Ovary (tissue), 9 donors: Measurements from ENCODE around the gene ASXL2. TPM values are rescaled to one million over a fixed set of nuclear protein-coding genes. Genes with fewer than 3 reads are reported as not detected.

Experiments
- DNase-seq, 5 donors: peaks; one replicate each; pipeline ENCODE4 v3.0.0-alpha.2; 2019 to 2020
- H3K27ac ChIP-seq, 2 donors: fragments of 200-600 bp; one replicate each; pipeline versions ENCODE4 v1.5.1 to v1.8.0; 2019 to 2022
- H3K27me3 ChIP-seq: fragments of 200-600 bp; one replicate; pipeline ENCODE4 v1.8.0; 2022
- H3K36me3 ChIP-seq: fragments of 200-600 bp; sonication (generic); one replicate; pipeline ENCODE4 v1.5.1; 2019
- H3K4me1 ChIP-seq: one replicate; pipeline ENCODE4 v1.8.1; 2013; ENCODE audit warnings: mild to moderate bottlenecking, moderate library complexity; ENCODE audit not compliant: insufficient read depth
- H3K4me3 ChIP-seq: fragments of 200-600 bp; sonication (generic); one replicate; pipeline ENCODE4 v1.5.1; 2017
- H3K9me3 ChIP-seq, 2 donors: fragments of 200-600 bp in 1 of 2; sonication (generic) in 1 of 2; one replicate each; pipeline versions ENCODE4 v1.5.1 to v1.8.1; 2013 to 2019; ENCODE audit warnings: mild to moderate bottlenecking in 1 of 2, moderate library complexity in 1 of 2
- EP300 ChIP-seq: sonication (generic); formaldehyde crosslinking; IDR thresholded peaks from one replicate; pipeline ENCODE4 v1.6.1; 2017; ENCODE audit warnings: antibody characterized with exemption
- POLR2A ChIP-seq: fragments of 450-650 bp; IDR thresholded peaks from one replicate; pipeline ENCODE4 v1.6.1; 2017; ENCODE audit warnings: antibody characterized with exemption, mild to moderate bottlenecking, moderate library complexity
- WGBS, 3 donors: extraction: QIAGEN DNeasy Blood & Tissue Kit in 1 of 3; methylation state at CpG; one replicate each; pipeline versions ENCODE4 v1.1.5 to v1.1.7; 2013 to 2017; 5-methylcytosine and 5-hydroxymethylcytosine counted together
- intact Hi-C, 4 donors: fragments of 100-400 bp; cut with DNase I; formaldehyde crosslinking; loops; one replicate each; pipeline versions ENCODE4 v1.11.0 to v1.15.1; 2022 to 2023
- polyA plus RNA-seq, 2 donors: library from polyadenylated mRNA; stranded (reverse); fragments of 200-250 nt in 1 of 2; fragments of 350-450 nt in 1 of 2; fragmentation: Illumina TruSeq in 1 of 2; extraction: RNeasy Lipid Tissue Mini Kit (QIAGEN cat#74804) in 1 of 2; gene quantifications; one replicate each; pipeline ENCODE4 v1.2.3, GENCODE V29; 2013 to 2014
- total RNA-seq, 7 donors: library from RNA; depleted of rRNA in 2 of 7; stranded (reverse); fragments of >200 nt in 2 of 7; fragmentation: NEBNext Ultra II Directional in 3 of 7; extraction: Animal tissue kit (Norgen Biotek cat#: 25700) in 3 of 7; gene quantifications; one replicate each; pipeline versions ENCODE4 v1.1.0 to v1.2.4, GENCODE V29; 2016 to 2023
- TF ChIP-seq, protein P1 (sequence below), 3 donors: fragments of 450-650 bp in 2 of 3; fragments of 200-600 bp in 1 of 3; IDR thresholded peaks; one replicate each; pipeline versions ENCODE4 v1.5.1 to v1.8.0; 2016 to 2022; ENCODE audit warnings: antibody characterized with exemption in 3 of 3, mild to moderate bottlenecking in 1 of 3
- donor health status: DM: no; HTN: no; CAD: no; lungs with moderate emphysema.
- donor health status: DM: no; HTN: no; CAD: no.
- donor health status: Bipolar disorder and iron deficiency.
- donor health status: DM: yes; HTN: yes; CAD: no.
- donor health status: DM: no; HTN: no; CAD: no.
- donor health status: DM: yes; HTN: yes; CAD: no.

The ASXL2 gene
- total and polyA plus RNA-seq, 9 donors, result 3.0 to 25.0 (median 16.4) TPM

DNA sequence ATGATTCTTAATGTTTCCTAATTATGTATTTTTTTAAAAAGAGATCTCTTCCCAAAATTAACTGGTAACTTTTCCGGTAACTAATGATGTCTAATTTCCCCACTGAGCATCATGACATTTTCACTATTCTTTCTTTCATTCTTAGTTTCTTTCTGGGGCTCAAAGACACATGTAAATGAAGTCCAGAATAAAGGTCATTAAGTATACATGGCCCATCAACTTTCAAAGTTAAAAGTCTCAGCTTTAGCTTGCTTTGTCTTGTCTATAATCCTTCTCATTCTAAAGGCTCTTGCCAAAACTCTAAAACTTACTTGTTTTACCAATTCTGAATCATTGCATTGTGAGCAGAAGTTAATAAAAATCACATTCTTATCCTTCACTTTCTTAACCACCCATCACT lies 53.6 kb downstream of the ASXL2 start:
- Histone ChIP-seq H3K9me3 (no peaks in the 10 kb centered on the region), H3K27me3 (no peaks in the 10 kb centered on the region), H3K36me3 (no peaks in the 10 kb centered on the region), H3K4me1 (peaks cover 5% of the 10 kb centered on the region), H3K27ac (no peak overlapping the region), H3K4me3 (no peak overlapping the region)
- TF ChIP-seq EP300 (no peak), POLR2A (no peak)
- TF ChIP-seq, protein P1, sequence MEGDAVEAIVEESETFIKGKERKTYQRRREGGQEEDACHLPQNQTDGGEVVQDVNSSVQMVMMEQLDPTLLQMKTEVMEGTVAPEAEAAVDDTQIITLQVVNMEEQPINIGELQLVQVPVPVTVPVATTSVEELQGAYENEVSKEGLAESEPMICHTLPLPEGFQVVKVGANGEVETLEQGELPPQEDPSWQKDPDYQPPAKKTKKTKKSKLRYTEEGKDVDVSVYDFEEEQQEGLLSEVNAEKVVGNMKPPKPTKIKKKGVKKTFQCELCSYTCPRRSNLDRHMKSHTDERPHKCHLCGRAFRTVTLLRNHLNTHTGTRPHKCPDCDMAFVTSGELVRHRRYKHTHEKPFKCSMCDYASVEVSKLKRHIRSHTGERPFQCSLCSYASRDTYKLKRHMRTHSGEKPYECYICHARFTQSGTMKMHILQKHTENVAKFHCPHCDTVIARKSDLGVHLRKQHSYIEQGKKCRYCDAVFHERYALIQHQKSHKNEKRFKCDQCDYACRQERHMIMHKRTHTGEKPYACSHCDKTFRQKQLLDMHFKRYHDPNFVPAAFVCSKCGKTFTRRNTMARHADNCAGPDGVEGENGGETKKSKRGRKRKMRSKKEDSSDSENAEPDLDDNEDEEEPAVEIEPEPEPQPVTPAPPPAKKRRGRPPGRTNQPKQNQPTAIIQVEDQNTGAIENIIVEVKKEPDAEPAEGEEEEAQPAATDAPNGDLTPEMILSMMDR (IDR thresholded peaks at IDR 0.05), result no peak
- intact Hi-C loops, result no loop called here
- DNase-seq, result no peak
- WGBS, 3 donors, result 95 to 98% (median 97%) methylated on average over 1 of the region's 1 CpG

DNA sequence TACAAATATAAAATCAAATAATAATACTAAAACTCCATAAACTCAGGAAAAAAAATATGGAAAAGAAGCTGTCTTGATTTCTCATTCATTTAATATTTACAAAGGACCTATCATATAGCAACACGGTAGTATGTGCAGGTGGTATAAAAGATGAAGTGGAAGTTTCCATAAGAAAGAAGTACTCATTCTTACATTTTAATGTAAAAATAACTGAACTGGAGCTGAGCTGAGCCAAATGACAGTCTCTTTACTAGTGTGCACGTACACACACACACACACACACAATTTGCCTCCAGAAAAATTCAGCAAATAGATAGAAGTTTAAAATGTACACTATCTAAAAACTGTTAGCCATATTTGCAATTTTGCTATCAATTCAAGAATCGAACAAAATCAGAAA lies 54.1 kb downstream of the ASXL2 start:
- TF ChIP-seq, protein P1 (IDR thresholded peaks at IDR 0.05), result no peak
- TF ChIP-seq POLR2A (no peak), EP300 (no peak)
- Histone ChIP-seq H3K4me1 (peaks cover 5% of the 10 kb centered on the region), H3K27me3 (no peaks in the 10 kb centered on the region), H3K36me3 (no peaks in the 10 kb centered on the region), H3K27ac (no peak overlapping the region), H3K9me3 (no peaks in the 10 kb centered on the region), H3K4me3 (no peak overlapping the region)
- DNase-seq, result no peak
- 74 to 88% (median 86%) methylated on average over 3 of the region's 3 CpGs for WGBS, 3 donors
- intact Hi-C loops, result no loop called here

DNA sequence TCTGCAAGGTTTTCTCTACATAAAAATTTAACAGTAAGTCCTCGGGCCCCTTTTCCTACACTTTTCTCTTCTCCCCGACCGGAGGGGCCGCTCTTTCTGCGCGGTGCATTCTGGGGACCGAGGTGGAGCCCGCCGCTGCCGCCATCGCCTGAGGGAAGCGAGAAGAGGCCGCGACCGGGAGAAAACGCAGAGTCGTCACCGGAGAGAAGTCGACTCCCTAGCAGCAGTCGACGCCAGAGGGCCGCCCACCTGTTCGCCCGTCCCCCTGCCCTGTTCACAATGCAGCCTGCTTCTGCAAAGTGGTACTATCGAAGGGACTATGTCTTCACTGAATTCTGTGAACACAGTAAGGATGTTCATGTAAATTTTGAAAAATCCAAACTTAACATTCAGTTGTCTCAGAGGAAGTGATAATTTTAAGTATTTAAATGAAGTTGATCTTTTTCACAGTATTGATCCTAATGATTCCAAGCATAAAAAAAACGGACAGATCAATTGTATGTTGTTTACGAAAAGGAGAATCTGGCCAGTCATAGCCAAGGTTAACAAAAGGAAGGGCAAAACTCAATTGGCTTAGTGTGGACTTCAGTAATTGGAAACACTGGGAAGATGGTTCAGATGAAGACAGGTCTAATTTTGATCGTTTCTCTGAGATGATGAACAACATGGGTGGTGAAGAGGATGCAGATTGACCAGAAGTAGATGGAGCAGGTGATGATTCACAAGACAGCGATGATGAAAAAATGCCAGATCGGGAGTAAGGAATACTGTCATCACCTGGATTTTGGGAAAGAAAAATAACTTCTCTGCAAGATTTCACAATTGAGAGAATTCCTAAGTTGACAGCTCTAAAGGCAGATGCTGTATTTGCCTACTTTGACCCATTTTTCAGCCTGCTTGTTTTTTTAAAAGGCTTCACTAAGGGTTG lies 55.8 kb downstream of the ASXL2 start:
- intact Hi-C loops, result no loop called here
- 16 to 31% (median 17%) methylated on average over 30 of the region's 30 CpGs for whole genome bisulfite sequencing, 3 donors
- Histone ChIP-seq H3K27ac (peak overlapping the region in 1 of 2 donors; percentile 47), H3K9me3 (no peaks in the 10 kb centered on the region), H3K36me3 (no peaks in the 10 kb centered on the region), H3K4me1 (peaks cover 3% of the 10 kb centered on the region), H3K4me3 (no peak overlapping the region), H3K27me3 (no peaks in the 10 kb centered on the region)
- peak; percentile 15 to 65 (median 40) for DNase-seq
- TF ChIP-seq EP300 (no peak), POLR2A (no peak)
- TF ChIP-seq, protein P1 (IDR thresholded peaks at IDR 0.05), result no peak

DNA sequence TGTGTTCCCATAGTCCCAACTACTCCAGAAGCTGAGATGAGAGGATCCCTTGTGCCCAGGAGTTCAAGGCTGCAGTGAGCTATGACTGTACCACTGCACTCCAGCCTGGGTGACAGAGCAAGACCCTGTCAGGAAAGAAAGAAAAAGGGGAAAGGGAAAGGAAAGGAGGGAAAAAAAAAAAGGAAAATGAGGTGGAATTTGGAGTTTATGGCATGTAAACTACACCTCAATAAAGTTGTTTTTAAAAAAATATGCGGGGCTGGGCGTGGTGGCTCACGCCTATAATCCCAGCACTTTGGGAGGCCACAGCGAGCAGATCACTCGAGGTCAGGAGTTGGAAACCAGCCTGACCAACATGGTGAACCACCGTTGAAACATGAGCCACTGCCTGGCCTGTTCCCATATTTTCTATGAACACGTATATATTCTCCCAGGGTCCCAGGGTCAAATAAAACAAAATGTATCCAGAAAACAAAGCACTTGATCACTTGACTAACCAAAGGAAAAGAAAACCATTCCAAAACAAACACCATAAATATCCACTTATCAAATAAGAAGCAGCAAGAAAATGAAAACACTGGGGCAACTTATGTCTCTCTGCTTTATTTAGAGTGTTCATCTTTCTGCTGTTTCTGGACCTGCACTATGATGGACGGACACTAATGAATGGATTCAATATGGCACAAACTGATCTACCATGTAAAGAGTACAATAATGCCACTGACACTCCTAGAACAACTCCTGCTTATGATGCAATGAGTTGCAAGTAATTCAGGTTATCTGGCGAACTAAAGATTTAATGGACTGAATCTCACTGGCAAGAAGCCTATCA lies 56.8 kb downstream of the ASXL2 start:
- no peak for TF ChIP-seq EP300
- TF ChIP-seq POLR2A, result no peak
- TF ChIP-seq, protein P1 (IDR thresholded peaks at IDR 0.05), result no peak
- DNase-seq, result no peak
- Histone ChIP-seq H3K27me3 (no peaks in the 10 kb centered on the region), H3K9me3 (no peaks in the 10 kb centered on the region), H3K27ac (no peak overlapping the region), H3K36me3 (no peaks in the 10 kb centered on the region), H3K4me1 (peaks cover 3% of the 10 kb centered on the region), H3K4me3 (no peak overlapping the region)
- 70 to 75% (median 71%) methylated on average over 9 of the region's 9 CpGs for WGBS, 3 donors
- intact Hi-C loops, result no loop called here
